GM15510 (cell line): ENCODE data around the gene ZNF558.

Experiments used
- POLR2A ChIP-seq: IDR thresholded peaks from 3 replicates; pipeline ENCODE4 v1.6.1; 2011; ENCODE audit warnings: borderline replicate concordance; ENCODE audit not compliant: insufficient read length; ENCODE audit errors: extremely low read depth

ZNF558 gene

DNA sequence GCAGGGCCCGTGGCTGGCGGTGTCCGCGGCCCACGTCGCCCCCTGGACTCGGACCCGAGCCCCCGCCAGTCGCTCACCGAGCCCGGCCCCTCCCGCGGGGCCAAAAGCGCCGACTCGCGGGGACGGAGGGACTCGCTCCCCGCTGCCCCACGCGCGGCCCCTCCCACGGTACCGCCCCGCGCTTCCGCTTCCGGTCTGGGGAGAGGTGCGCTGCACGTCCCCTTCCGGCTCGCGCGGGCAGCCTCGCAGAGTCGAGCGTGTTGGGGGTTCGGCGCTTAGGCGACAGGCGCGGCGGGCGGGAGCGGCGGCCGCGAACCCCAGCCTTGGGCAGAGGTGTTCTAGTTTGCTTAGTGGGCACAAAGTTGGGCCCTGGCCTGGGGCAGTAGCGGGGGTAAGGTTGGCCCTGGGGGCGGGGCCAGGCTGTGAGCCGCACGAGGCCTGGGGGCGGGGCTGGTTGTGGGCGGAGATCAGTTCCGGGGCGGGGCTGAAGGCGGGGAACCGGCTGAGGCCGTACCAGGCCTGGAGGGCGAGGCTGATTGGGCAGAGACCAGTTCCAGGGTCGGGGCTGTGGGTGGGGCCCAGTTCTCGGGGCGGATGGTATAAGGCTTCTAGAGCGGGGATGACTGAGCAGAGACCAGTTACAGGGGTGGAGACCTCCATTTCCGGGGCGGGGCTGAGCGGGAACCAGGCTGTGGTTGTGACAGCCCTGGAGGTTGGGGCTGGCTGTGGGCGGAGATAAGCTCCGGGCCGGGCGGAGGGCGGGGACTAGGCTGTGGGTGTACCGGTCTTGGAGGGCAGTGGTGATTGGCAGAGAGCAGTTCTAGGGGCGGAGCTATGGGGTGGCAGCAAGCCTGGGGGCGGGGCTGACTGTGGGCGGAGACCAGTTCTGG, at the start of gene ZNF558, which contains the start of gene MBD3L1:
Gene ZNF558, minus strand, starts transcription at position 173 of the 890 bp plus-strand sequence. CDS start 9,645 bp downstream, outside the sequence.
Gene MBD3L1, plus strand, starts transcription at position 246 of the 890 bp plus-strand sequence. CDS start 10,302 bp downstream, outside the sequence.
- peak; percentile 85 for TF ChIP-seq POLR2A

DNA sequence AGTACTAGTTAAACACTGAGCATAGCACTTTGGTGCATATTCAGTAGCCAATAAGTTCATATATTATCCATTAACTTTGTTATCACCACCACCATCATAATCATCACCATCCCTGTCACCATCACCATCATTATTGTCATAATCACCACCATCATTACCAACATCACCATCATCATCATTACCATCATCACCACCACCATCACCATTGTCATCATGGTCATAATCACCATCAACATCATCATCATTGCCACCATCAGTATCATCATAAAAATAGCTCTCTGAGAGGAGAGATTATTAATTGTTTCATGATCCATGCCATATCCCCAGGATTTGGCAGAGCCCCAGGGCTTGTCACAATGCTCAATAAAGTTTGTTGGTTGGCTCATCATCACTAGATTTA, 49.4 kb upstream of the ZNF558 start:
- TF ChIP-seq POLR2A, result no peak

DNA sequence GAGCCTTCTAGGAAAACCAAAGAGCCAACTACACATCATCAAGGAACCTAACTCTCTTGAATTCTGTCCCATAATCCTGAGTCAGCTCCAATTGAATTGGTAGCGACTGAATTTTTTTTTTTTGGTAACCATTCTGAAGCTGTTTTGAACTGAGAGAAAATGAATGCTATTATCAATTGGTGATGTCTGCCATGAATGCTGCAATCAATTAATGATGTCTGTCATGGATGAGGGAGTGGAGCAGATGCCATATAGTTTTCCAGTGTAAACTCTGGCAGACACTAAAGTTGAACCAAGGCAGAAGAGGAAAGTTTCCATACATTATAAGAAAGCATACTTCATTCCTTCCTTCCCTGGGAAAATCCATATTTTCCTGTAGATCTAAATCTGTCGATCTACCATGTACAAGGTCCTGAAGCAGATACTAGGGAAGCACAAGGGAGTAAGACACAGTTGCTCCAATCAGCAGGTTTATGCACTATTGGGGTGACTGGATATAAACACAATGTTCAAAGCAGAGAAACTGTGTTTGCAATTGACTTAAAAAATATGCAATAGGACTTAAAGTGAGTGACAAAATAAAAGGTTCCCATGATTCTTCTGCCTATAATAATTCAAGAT, 48.9 kb upstream of the ZNF558 start:
- no peak for TF ChIP-seq POLR2A

DNA sequence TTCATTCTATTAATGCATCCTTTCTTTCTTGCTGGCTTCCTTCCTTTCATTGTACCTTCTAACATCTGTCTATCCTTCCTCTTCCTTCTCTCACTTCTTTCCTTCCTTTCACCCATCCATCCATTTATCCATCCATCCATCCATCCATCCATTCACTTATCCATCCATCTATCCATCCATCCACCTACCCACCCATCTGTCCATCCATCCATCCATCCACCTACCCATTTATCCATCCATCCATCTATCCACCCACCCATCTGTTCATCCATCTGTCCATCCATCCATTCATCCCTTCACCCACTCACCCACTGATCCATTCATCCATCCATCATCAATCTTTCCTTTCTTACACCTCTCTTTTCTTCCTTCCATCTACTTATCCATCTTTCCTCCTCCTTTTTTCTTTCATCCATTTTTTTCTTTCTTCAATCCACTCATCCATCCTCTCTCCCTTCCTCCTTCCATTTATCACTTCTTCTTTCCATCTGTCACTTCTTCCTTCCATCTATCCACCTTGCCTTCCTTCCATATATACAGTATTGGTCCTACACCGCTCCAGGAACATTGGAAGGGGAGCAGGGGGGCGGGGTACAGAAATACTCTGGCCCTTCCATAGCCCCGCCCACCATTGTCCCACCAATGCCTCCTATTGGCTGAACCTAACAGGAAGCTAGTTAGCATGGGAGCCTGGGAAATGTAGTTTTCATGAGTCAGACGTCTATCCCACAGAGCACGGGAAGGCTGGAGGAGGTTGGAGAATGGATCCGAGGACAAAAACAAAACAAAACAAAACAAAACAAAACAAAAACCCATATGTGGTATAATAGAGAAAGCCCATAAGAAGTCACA, 46.0 kb upstream of the ZNF558 start:
- TF ChIP-seq POLR2A, result no peak

DNA sequence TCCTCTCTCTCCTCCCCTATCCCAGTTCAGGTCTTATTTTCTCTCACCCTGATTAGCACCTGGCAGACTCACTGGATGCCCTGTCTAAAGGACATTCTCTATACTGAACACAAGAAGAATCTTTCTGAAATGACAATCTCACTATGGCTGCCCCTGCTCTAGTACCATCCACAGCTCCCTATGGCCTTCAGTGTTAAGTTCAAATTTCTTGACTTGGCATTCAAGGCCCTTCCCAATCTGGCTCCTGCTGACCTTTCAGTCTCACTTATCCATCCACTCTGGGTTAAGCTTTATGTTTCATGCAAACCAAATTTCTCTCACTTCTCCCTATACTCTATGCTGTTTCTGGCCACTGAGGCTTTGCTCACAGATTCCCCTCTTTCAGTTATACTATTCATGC, 34.2 kb upstream of the ZNF558 start:
- no peak for TF ChIP-seq POLR2A

DNA sequence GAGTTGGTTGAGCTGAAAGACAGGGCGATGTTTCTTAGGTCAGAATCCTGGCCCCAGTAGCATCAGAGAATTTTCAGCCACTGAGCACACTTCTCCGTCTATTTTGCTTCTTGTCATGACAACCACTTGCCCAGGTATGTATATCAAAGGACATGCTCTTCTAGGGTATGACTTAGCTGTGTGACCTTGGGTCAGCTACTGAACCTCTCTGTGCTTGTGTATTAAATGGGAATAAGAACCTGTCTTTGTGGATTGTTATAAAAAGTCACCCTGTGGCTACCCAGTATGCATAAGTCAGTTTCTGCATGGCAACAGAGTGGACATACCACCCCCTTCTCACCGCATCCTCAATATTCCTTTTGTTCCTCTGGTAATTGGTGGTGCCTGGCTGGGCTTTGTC, 26.2 kb upstream of the ZNF558 start:
- TF ChIP-seq POLR2A, result no peak

DNA sequence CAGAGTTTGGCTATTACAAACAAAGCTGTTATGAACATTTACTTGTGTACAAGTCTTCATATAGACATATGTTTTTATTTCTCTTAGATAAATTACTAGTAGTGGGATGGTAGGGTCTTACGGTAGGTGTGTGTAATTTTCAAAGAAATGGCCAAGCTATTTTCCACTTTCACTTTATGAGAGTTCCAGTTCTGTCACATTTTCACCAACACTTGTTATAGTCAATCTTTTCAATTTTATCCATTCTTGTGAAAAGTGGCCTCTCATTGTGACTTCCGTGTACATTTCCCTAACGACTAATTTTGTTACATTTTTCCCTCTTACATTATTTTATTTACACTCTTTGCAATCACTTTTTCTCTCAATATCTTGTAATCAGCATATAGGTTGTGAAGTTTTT, 18.4 kb upstream of the ZNF558 start:
- no peak for TF ChIP-seq POLR2A

DNA sequence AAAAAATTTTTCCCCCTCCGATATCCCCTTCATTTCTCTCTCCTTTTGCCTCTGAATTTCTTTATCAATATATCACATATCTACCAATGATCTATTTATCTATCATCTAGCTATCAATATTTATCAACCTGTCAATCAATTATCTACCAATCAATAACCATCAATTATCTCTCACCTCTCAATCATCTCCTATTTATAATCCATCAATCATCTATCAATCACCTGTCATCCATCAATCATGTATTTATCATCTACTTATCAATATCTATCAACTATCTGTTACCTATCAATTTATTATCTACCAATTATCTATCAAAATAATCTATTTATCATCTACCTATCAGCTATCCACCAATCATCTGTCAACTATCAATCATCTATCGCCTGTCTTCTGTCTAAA, 17.1 kb upstream of the ZNF558 start:
- no peak for TF ChIP-seq POLR2A

DNA sequence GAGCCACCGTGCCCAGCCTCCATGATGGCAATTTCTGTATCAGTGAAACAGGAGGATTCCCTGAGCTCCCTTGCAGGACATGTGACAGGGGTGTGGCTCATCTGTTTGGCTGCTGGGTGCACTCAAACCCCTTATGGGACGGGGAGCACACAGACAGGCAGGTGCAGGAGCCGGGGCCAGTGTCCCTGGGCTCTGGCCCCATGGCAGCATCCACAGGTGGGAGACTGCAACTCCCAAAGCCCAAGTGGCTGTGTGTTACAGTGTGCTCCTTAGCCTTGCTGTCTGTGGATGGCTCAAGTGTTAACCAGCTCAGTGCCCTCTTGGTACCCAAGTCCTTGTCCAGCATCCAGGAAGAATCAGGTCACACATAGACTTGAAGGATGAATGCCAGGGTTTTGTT, 14.7 kb upstream of the ZNF558 start:
- no peak for TF ChIP-seq POLR2A

DNA sequence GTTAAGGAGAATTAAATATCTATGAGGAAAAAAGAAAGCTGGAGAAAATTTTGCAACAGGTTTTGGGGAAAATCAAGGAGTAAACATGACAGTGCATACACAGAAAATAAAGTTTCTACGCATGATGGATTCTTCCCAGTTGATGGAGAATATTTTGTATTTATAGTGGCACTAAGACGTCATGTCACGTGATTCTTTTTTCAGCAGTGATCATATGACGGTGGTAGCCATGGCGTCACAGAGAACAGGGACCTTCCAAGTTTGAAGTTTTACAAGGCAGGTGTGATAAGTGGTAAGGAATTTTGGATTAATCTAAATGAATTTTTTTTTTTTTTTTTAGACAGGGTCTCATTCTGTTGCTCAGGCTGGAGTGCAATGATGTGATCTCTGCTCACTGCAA, 8.6 kb upstream of the ZNF558 start:
- TF ChIP-seq POLR2A, result no peak

DNA sequence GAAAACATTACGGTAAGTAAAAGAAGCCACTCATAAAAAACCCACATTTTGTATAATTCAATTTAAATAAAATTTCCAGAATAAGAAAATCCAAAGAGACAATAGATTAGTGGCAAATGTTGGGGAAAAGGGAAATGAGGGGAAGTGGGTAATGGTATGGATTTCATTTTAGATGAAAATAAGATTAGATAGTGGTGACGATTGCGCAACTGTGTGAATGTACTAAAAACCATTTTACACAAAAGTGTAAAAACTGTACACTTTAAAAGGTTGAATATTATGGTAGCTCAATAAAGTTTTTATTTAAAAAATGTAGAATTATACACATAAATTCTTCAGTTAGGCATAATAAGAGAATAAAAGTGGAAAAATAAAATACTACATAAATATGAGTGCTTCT, 3.8 kb upstream of the ZNF558 start:
- no peak for TF ChIP-seq POLR2A

DNA sequence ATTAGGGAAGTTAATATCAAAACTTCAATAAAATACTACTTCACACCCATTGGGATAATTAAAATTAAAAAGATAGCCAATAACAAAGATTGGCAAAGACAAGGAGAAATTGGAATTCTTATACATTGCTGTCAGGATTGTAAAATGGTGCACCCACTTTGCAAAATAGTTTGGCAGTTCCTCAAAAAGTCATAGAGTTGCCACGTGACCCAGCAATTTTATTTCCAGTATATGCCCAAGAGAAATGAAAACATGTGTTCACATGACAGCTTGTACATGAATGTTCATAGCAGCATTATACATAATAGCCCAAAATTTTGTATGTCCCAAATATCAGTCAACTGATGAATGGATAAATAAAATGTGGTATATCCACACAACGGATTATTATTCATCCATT, 3.3 kb upstream of the ZNF558 start:
- TF ChIP-seq POLR2A, result no peak

DNA sequence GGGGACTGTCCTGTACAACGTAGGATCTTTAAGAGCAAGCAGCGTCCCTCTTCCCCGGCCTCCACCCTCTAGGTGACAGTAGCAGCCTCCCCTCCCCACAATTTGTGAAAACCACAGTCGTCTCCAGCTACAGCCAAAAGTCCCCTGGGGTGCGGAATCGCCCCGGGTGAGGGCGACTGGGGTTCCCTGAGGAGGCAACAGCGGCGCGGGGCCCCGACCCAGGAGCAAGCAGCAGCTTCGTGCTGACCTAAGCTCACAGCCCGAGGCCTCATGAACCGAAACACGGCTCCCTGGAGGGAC, 322 bp downstream of the ZNF558 start:
- no peak for TF ChIP-seq POLR2A

DNA sequence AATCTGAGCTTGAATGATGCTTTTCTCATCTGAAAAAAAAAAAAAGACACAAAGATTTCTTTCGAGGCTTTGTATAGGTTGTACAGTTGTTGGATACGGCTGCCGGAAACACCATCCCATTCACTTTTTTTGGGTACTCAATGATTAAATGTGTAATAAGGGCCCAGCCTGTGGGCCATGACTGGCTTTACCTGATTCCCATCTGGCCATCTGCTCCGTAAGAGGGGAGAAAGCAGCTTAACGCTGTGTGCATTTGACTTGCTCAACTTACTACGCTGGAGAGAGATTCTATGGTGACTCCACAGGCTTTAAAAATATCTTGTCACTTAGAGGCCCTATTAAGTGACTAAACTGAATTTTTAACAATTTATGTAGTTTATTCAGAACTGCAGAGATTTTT, 731 bp downstream of the ZNF558 start:
- no peak for TF ChIP-seq POLR2A

DNA sequence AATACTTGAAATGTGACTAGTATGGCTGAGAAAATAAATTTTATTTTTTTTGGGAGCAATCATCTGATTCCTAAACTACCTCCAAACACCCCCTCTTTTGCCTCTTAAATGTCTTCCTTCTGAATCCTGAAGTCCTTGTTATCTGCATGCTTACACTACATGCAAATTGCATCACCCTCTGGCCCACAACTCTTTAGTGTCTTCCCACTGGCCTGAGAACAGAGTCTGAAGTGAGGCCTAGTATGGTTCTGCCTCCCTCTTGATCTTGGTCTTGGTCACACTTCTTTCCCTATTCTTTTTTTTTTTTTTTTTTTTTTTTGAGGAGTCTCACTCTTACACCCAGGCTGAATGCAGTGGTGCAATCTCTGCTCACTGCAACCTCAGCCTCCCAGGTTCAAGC, 4.8 kb downstream of the ZNF558 start:
- TF ChIP-seq POLR2A, result no peak

DNA sequence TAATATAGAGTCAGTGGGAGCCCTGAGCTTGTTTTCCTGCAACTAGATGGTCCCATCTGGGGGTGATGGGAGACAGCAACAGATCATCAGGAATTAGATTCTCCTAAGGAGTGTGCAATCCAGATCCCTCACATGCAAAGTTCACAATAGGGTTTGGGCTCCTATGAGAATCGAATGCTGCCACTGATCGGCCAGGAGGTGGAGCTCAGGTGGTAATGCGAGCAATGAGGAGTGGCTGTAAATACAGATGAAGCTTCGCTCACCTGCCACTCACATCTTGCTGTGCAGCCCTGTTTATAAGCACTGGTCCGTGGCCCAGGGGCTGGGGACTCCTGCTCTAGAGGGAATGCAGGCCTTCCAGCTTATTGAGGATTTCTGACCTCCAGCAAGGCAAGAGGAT, 5.7 kb downstream of the ZNF558 start:
- no peak for TF ChIP-seq POLR2A

DNA sequence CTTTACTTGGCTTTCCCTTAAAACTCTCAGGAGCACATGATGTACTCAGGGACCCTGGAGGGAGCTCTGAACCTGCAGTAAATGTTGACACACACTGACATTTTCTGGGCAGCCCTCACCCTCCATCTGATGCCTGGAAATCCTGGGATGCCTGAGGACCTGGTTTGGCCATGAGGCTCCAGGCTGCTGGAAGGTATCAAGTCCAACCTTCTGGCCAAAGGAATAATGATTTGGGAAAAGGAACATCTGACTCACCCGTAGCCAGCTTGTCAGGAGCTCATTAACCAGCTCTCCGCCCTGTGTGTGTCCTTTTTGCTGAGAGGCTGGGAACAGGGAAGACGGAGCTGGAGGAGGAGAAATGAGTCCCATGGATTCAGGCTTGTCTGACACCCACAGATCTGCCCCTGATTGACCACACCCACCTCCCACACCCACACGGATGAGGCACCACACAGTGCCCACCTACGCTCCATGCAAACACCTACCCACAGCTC, 10.3 kb downstream of the ZNF558 start:
- TF ChIP-seq POLR2A, result no peak
